ENCODE measurements around the gene NPIPB6.

NPIPB6 gene

GRCh38 chr16:28321700-28322411 lies 41.5 kb downstream of the NPIPB6 start:
- DNase-seq: no peak

DNA sequence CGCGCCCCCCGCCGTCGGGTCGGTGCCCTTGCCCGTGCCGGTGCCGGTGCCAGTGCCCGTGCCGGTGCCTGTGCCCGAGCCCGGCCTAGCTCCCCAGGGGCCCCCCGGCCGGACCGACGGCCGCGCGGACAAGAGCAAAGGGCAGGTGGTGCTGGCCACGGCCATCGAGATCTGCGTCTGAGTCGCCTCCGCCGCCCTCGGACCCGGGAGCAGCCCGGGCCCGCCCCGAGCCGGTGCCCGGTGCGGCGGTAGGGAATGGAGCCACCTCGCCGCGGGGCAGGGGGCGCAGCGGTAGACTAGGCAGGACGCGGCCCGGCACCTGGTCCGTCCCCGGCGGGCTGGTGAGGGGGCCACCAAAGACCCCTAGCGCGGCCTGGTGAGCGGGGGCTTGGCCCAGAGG lies 42.6 kb downstream of the NPIPB6 start:
- DNase-seq: no peak

DNA sequence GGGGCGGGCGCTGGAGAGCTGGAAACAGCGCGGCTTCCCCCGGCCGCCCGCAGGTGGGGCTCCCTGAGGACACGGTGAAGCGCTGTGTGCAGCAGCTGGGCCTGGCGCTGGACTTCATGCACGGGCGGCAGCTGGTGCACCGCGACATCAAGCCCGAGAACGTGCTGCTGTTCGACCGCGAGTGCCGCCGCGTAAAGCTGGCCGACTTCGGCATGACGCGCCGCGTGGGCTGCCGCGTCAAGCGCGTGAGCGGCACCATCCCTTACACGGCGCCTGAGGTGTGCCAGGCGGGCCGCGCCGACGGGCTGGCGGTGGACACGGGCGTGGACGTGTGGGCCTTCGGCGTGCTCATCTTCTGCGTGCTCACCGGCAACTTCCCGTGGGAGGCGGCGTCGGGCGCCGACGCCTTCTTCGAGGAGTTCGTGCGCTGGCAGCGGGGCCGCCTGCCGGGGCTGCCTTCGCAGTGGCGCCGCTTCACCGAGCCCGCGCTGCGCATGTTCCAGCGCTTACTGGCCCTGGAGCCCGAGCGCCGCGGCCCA lies 43.2 kb downstream of the NPIPB6 start:
- DNase-seq: no peak

GRCh38 chr16:28319476-28320022 lies 43.8 kb downstream of the NPIPB6 start:
- DNase-seq: no peak

GRCh38 chr16:28318042-28318744 lies 45.1 kb downstream of the NPIPB6 start:
- DNase-seq: no peak

- DNase-seq: no peak
Measured at GRCh38 chr16:28317040-28317880, 46.0 kb downstream of the NPIPB6 start.

- DNase-seq: no peak
Measured at GRCh38 chr16:28316054-28316453, 47.3 kb downstream of the NPIPB6 start.

DNA sequence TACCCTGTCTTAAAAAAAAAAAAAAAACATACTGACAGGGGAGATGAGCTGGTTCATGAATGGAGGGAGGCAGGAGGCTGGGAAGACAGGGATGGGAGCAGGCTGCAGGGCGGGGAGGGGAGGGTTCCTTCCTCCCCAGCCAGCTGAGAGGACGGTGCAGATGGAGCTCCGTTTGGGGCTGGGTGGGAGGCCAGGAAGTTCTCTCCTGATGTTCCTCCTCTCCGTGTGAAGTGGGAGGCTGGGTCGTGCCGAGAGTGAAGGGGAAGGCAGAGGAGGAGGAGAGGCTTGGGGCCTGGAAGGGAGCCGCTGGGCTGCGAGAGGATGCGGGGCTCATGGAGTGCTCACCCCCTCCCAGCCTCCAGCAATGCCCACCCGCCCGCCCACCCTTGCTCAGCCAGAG lies 49.7 kb downstream of the NPIPB6 start:
- no peak for DNase-seq

- DNase-seq: no peak
Measured at GRCh38 chr16:28312327-28312726, 51.0 kb downstream of the NPIPB6 start.

DNA sequence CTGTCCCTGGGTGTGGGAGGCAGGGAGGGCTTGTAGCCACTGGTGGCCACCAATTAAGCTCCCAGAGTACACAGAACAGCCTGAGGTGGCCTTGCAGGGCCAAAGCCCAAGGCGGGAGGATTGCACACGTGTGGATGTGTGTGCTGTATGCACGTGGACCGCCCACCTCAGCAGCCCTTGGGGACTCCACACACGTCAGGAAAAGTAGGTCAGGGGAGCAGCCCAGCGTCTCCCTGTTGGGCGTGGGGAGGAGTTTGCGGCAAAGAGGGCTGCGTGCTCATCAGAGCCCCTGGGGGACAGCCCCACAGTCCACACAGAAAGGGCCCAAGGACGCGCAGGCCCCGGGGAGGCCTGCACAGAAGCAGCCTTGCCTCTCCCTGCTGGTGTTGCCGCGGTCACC lies 51.4 kb downstream of the NPIPB6 start:
- DNase-seq: no peak

- no peak for DNase-seq
Measured at GRCh38 chr16:28311413-28311812, 51.9 kb downstream of the NPIPB6 start.

GRCh38 chr16:28310796-28311195 lies 52.5 kb downstream of the NPIPB6 start:
- no peak for DNase-seq

- no peak for DNase-seq
Measured at GRCh38 chr16:28309811-28310311, 53.4 kb downstream of the NPIPB6 start.

DNA sequence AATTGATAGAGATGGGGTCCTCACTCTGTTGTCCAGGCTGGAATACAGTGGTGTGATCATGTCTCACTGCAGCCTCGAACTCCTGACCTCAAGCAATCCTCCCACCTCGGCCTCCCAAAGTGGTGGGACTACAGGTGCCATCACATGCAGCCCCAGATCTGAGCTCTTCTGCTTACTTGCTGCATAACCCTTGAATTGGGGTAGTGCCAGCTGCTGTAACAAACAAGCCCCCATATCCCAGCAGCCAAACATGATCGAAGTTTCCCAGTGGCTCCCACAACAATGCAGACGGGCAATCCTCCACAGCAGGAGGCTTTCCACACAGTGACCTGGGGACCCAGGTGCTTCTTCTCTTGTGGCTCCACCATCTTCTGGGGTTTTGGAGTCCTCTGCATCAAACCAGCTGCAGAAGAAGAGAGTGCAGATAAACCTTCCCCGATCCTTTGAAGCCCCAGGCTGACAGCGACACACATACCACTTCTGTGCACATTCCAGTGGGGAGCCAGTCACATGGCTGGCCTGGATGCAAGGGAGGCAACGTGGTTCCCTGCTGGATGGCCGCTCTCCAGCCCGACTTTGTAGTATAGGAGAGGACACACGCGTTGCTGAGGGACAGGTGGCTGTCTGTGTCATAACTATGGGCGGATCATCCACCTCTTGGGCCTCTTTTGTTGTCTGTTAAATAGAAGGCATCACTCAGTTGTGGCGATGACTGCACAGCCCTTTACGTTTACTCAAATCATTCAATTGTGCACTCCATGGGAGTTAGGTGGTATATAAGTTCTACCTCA lies 54.3 kb downstream of the NPIPB6 start:
- no peak for DNase-seq

- no peak for DNase-seq
Measured at GRCh38 chr16:28307936-28308335, 55.4 kb downstream of the NPIPB6 start.

GRCh38 chr16:28304214-28304613 lies 59.1 kb downstream of the NPIPB6 start:
- no peak for DNase-seq

GRCh38 chr16:28303132-28303531 lies 60.2 kb downstream of the NPIPB6 start:
- no peak for DNase-seq

DNA sequence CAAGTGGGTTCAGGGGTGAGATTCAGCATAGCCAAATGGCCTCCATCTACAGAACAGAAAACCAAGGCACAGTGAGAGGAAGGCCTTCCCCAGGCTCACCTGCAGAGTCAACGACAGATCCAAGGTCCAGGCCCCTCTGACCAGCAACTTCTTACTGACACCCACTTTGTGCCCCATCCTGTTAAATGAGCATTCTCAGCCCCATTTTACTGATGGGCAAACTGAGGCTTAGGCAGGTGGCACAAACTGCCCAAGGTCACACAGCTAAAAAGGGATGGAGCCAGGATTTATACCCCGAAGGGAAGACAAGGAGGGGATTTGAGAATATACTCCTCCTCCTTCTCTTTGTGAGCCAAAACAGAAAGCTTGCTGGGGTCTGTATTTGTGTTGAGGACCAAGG lies 61.7 kb downstream of the NPIPB6 start:
- DNase-seq: no peak

DNA sequence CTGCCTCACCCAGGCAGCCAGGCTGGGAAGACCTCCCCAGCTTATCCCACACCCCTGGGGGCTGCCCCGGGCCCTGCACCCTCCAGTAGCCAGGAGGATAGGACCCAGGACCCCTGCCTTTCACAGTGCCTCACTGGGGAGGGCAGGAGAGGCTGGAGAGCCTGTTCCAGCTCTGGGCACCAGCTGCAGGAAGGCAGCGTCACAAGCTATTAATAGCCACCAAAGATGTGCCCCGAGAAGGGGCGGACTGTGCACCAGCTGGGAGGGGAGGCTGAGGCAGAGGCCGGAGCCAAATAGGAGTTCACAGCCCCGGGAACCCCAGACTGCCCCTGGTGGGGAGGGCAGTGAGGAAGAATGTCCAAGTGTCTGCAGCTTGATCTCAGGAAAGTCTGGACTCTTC lies 62.2 kb downstream of the NPIPB6 start:
- DNase-seq: no peak

- no peak for DNase-seq
Measured at GRCh38 chr16:28300327-28300726, 63.0 kb downstream of the NPIPB6 start.

- peak; percentile 82 for DNase-seq
Measured at GRCh38 chr16:28298511-28298878, 64.8 kb downstream of the NPIPB6 start.

Measured in NCI-H510A (cell line).